HL-60 (cell line): Measurements from ENCODE around the gene GMPR.
"Not testable (repeated sequence)": the region's sequence is repeated elsewhere in the genome, so short reads cannot be mapped to it uniquely, and the experiment has no call there.

ENCODE experiments used
- DNase-seq, 2 experiments: peaks; one replicate each; pipeline ENCODE4 v3.0.0-alpha.2; 2010 to 2020; ENCODE audit warnings: low read depth in 1 of 2, low spot score in 1 of 2
- H3K27ac ChIP-seq: fragments of 250-450 bp; sonication (Bioruptor Pico); replicated peaks from 2 replicates; pipeline ENCODE4 v1.5.1; 2020; ENCODE audit warnings: mild to moderate bottlenecking, moderate library complexity
- H3K27me3 ChIP-seq: fragments of 250-450 bp; sonication (Bioruptor Pico); 2 replicates; pipeline ENCODE4 v1.5.1; 2021; ENCODE audit warnings: mild to moderate bottlenecking, moderate library complexity; ENCODE audit not compliant: insufficient read depth, poor library complexity, severe bottlenecking
- H3K4me3 ChIP-seq: replicated peaks from 2 replicates; pipeline ENCODE4 v1.5.1; 2011; ENCODE audit warnings: mild to moderate bottlenecking, control low read depth, low read length; ENCODE audit not compliant: insufficient read depth
- CTCF ChIP-seq: IDR thresholded peaks from one replicate; pipeline ENCODE4 v1.5.1; 2011; ENCODE audit warnings: low read length, control low read depth, inconsistent platforms; ENCODE audit not compliant: insufficient read depth
- GABPA ChIP-seq: IDR thresholded peaks from 2 replicates; pipeline ENCODE4 v1.6.1; 2012; ENCODE audit warnings: low read depth
- POLR2AphosphoS5 ChIP-seq: IDR thresholded peaks from 2 replicates; pipeline ENCODE4 v1.6.1; 2012; ENCODE audit warnings: low read depth
- REST ChIP-seq: IDR thresholded peaks from 2 replicates; pipeline ENCODE4 v1.6.1; 2012; ENCODE audit warnings: low read depth; ENCODE audit not compliant: insufficient replicate concordance
- SPI1 ChIP-seq: IDR thresholded peaks from 2 replicates; pipeline ENCODE4 v1.6.1; 2012; ENCODE audit warnings: low read depth, mild to moderate bottlenecking, borderline replicate concordance

Gene GMPR

GRCh38 chr6:16222826-16223225 lies 15.6 kb upstream of the GMPR start:
- Histone ChIP-seq H3K4me3 (no peak overlapping the region), H3K27me3 (no peaks in the 10 kb centered on the region), H3K27ac (no peak overlapping the region)
- no peak for TF ChIP-seq REST
- no peak for TF ChIP-seq POLR2AphosphoS5
- TF ChIP-seq SPI1, result no peak
- no peak for TF ChIP-seq GABPA
- TF ChIP-seq CTCF, result no peak
- DNase-seq, result no peak

GRCh38 chr6:16223362-16223761 lies 15.0 kb upstream of the GMPR start:
- no peak for DNase-seq
- Histone ChIP-seq H3K27ac (no peak overlapping the region), H3K4me3 (no peak overlapping the region), H3K27me3 (no peaks in the 10 kb centered on the region)
- TF ChIP-seq CTCF (no peak), GABPA (no peak), SPI1 (no peak), POLR2AphosphoS5 (no peak)

- Histone ChIP-seq H3K27ac (no peak overlapping the region), H3K27me3 (no peaks in the 10 kb centered on the region), H3K4me3 (no peak overlapping the region)
- peak in 1 of 2 experiments; percentile 76 for DNase-seq
- peak; percentile 93; the same call in 1 of the 2 replicates for TF ChIP-seq SPI1
- TF ChIP-seq REST, result no peak
- peak; percentile 46; the same call in 1 of the 2 replicates for TF ChIP-seq POLR2AphosphoS5
Observed at GRCh38 chr6:16224409-16224808, 14.0 kb upstream of the GMPR start.

- H3K27me3 ChIP-seq, H3K27ac ChIP-seq, H3K4me3 ChIP-seq, DNase-seq: not testable (repeated sequence)
Observed at GRCh38 chr6:16225062-16225731, 13.2 kb upstream of the GMPR start.

- H3K27me3 ChIP-seq, DNase-seq, H3K27ac ChIP-seq, H3K4me3 ChIP-seq: not testable (repeated sequence)
Observed at GRCh38 chr6:16226117-16227047, 12.0 kb upstream of the GMPR start.
